ENCODE results near the gene CCDC136.
A peak's percentile ranks its signal among the peaks of the same experiment; 100 is the strongest.

The CCDC136 gene

GRCh38 chr7:128862571-128863432, 71.0 kb downstream of the CCDC136 start, which contains the start of gene ATP6V1F:
Gene ATP6V1F (plus strand): TSS chr7:128862856. CDS start chr7:128862905, 49 bp downstream.
- peak; percentile 99 for DNase-seq (ENCODE audit: low spot score)

GRCh38 chr7:128863433-128863989, 71.7 kb downstream of the CCDC136 start:
- peak; percentile 86 for DNase-seq (ENCODE audit: low spot score)

- DNase-seq (ENCODE audit: low spot score) = no peak
These were observed 73.5 kb downstream of the CCDC136 start for GRCh38 chr7:128865303-128865702.

GRCh38 chr7:128865996-128866877, 74.5 kb downstream of the CCDC136 start:
- DNase-seq (ENCODE audit: low spot score) = no peak

GRCh38 chr7:128867241-128867640, 75.5 kb downstream of the CCDC136 start:
- no peak for DNase-seq (ENCODE audit: low spot score)

GRCh38 chr7:128867842-128868623, 76.3 kb downstream of the CCDC136 start:
- DNase-seq (ENCODE audit: low spot score) = no peak

GRCh38 chr7:128868624-128869137, 76.9 kb downstream of the CCDC136 start:
- DNase-seq (ENCODE audit: low spot score) = no peak

- DNase-seq (ENCODE audit: low spot score) = peak; percentile 84
These were observed 77.6 kb downstream of the CCDC136 start for GRCh38 chr7:128869138-128869943.

- DNase-seq (ENCODE audit: low spot score) = no peak
These were observed 78.1 kb downstream of the CCDC136 start for GRCh38 chr7:128869944-128870285.

- DNase-seq (ENCODE audit: low spot score) = no peak
These were observed 79.3 kb downstream of the CCDC136 start for GRCh38 chr7:128871050-128871449.

Measured in HuH-7 (cell line).